GM19463 (cell line): ENCODE measurements around the gene GET3.
"Not testable (repeated sequence)": the region's sequence is repeated elsewhere in the genome, so short reads cannot be mapped to it uniquely, and the experiment has no call there.

Experiments
- ATAC-seq: cut with Tn5 transposase; IDR thresholded peaks from one replicate; pipeline ENCODE4 v1.9.1; 2021; ENCODE audit warnings: mild to moderate bottlenecking, moderate library complexity; ENCODE audit not compliant: unreplicated experiment

Gene GET3

DNA sequence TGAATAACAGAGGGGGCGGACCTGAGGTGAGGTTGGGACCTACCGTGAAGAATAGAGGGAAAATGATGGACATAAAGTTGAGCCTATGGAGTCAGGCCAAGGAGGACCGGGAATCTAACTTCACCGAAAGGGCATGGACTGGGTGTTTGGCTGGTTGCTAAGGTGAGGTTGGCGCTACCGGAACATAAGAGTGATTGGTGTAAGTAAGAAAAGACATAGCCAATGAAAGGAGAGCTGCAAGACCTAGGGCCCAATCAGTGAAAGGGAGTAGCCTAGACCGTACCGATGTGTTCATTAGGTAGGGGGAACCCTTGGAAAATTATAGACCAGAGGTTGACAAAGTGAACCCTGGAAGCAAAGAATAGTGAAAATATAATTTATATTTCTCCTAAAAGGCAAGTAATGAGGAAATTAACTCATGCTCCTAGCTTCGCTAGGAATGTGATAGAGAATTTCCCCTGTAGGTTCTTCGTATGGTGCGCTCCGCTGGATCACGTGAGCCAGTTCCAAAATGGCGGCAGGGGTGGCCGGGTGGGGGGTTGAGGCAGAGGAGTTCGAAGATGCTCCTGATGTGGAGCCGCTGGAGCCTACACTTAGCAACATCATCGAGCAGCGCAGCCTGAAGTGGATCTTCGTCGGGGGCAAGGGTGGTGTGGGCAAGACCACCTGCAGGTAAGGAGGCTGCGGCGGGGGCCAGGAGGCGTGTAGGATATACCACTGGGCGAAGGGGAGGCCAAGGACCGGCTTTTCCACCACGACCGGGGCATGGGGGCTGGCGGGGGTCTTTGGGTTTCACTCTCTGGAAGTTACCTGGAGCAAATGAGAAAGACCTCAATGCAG is at the start of gene GET3:
GET3 (plus strand) TSS at position 503 of the 840 bp plus-strand sequence; CDS start at position 512, 9 bp downstream.
- ATAC-seq = peak; percentile 75

DNA sequence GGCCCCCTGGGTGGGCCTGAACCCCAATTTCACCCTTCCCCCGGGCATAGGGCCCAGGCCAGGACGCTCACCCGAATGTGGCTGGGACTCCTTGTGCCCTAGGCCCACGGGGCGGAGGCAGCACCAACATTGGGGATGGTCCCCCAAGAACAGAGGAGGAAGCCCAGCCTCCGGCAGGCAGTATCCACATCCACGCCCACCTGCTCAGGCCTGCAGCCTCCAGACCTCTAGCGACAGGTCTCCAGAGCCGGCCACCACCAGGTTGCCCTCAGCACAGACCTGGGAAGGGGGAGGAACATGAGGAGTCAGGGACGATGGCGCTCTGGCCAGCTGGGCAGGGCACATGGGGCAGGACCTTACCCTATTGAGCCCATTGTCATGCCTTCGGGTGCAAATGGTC is 48.3 kb upstream of the GET3 start:
- ATAC-seq = no peak

DNA sequence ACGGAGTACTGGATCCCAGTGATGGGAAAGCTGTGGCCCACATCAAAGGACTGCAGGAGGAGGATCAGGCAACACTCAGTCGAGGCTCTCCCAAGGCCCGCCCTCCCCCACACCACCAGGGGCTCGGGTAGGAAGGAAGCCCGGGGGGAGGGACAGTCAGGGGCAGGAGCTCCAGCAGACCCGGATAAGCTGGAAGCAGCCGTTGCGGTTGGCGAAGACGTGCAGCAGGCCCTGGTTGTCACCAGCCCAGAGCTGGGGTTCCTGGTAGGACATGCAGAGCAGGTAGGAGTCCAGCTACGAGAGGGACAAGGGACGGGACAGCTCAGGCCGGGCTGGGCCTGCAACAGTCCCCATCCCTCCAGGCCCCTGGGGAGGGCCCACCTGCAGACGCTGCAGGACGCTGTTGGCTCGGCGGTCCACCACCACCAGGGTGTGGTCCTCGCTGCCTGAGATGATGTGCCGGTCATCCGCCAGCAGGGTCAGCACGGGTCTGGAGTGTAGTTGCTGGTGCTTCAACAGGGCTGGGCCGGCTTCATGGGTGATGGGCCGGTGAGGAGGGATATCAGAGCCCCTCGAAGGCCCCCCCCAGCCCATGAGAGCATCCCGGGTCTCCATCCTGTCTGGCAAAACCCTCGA is 47.6 kb upstream of the GET3 start:
- no peak for ATAC-seq

GRCh38 chr19:12692960-12693359 is 44.3 kb upstream of the GET3 start:
- ATAC-seq = no peak

DNA sequence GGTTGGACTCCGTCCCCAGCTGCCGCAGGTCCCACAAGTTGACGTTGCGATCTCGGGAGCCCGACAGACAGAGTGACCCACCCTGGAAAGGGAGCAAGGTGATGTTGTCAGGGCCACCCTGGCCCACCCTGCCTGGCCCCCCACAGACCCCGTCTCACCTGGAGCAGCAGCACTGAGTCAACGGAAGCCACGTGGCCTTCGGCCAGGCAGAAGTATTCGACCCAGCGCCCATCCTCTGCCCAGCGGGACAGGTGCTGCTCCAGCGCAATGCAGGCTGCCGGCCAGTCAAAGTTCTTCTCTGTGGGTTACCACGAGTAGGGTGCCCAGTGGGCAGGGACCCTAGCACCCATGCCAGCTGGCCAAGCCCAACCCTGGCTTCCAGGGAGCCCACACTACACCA is 42.7 kb upstream of the GET3 start:
- ATAC-seq = no peak

GRCh38 chr19:12695096-12695495 is 42.2 kb upstream of the GET3 start:
- ATAC-seq = no peak

GRCh38 chr19:12695514-12695913 is 41.8 kb upstream of the GET3 start:
- no peak for ATAC-seq

DNA sequence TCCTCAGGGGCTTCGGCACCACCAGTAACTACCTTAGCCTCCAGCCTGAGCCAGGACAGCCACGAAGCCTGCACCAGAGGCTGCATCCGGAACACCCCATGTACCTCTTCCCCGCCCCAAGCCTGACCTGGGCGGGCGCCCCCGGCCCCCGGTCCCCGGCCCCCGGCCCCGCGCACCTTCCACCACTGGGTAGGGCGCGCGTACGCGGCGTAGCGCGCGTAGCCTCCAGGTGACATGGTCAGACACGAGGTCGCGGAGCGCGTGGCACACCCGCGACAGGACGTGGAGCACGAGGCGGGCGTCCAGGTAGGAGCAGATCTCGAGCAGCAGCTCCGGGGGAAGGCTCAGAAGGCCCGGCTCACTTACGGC is 41.3 kb upstream of the GET3 start:
- no peak for ATAC-seq

- no peak for ATAC-seq
Observed at GRCh38 chr19:12696366-12697335, 40.6 kb upstream of the GET3 start, which contains the start of gene FBXW9. Gene FBXW9 (minus strand): TSS chr19:12696631. CDS start chr19:12696581, 50 bp downstream.

- not testable (repeated sequence) for ATAC-seq
Observed at GRCh38 chr19:12697425-12697824, 39.9 kb upstream of the GET3 start.

DNA sequence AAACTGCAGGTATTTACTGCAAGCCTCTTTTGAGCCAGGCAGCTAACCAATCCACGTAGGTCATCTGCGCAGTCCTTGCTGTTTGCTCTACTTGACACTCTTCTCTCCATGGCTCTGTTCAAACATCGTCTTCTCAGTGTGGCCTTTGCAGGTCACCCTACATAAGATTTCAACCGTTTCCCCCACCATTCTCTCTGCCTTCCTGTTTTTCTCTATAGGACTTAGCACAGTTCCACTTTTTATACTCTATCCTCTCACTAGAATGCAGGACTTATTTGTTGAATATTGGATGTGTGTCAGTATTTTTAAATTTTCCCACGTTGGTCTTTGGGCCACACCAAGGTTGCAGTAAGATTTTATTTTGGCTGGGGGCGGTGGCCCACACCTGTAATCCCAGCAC is 39.2 kb upstream of the GET3 start:
- ATAC-seq = no peak

DNA sequence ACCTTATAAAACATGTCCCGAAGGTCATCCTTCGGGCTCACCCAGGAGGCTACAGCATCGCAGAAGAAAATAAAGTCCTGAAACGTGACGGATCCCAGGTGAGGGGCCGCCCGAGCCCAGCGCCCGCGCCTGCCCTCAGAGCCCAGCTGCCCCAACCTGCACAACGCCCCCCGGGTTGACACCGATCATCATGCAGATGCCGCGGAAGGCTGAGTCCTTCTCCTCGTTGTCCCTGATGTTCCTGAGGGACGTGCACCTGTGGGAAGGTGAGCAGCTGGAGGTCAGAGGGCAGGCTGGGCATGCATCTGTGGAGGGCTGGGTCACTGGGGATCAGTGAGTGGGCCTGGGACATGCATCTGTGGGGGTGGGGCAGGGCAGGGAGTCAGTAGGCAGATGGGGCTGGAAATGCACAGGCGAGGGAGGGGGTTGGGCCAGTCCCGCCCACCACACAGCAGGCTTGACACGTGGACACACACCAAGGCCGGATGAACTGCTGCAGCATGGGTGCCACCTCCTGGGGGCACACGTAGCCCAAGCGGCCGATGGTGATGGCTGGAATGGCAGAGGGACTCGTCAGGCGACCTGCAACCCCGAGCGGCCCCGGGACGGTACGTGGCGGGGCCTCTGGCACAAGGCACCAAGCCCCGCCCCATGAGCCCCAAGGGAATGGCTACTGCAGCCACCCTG is 35.6 kb upstream of the GET3 start:
- no peak for ATAC-seq

DNA sequence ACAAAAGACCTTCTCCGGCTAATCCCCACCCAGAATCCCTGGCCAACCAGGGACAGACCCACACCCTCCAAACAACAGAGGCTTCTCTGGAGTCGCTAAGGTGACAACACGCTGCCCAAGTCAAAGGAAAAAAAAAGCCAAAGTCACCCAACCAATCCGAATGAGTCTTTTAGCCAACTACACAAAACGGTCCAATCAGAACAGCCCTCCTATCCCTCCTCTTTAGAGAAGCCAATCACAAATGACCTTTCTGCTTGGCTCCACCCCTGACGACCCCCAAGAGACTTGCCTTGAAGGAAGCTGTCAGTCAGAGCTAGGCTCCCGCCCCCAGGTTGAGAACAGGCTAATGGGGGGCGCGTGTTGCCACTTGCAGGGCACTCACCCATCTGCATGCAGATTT is 34.3 kb upstream of the GET3 start:
- ATAC-seq = no peak

- ATAC-seq = no peak
Observed at GRCh38 chr19:12705169-12705568, 32.1 kb upstream of the GET3 start.

DNA sequence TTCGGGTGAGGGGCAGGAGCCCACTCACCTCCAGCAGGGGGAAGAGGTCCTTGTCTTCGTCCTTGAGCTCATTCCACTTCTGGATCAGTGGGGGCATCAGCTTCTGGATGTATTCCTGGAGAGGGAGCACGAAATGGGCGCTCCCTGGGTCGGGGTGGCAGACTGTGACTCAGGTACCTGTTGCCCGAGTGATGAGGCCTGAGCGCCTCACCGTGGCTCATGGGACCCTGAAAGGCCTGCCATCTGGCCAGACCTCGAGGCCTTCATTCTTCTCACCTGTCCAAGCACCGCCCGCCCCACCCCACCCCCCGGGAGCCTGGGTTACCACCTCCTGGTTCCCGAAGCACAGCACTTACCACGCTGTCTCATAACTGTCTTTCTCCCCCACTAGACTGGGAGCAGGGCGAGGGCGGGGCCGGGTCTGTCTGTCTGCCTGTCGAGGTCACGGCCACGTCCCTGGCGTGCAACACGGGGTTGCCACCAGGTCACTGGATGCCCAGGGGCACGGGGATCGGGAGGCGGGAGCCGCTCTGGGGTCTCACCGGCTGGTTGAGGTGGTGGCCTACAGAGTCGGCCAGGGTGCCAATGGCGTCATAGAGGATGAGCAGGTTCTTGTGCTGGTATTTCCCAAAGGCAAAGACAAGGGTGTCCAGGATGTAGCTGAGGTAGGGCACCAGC is 31.5 kb upstream of the GET3 start:
- no peak for ATAC-seq

DNA sequence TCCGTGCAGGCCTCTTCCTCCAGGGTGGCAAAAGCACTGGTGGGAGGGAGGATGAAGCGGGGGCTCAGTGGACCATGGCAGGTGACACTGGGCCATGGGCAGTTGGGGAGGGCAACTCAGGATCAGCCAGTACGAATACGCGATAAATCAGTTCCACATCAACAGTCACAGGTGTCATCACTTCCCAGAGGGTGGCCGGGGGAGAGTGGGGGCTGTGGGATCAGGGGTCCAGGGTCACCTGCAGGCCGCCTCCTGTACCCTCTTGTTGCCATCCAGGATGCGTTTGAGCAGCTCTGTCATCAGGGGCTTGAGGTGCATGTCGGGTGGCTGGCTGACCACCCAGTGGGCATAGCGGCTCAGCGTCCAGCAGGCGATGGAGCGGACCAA is 31.0 kb upstream of the GET3 start:
- no peak for ATAC-seq

GRCh38 chr19:12708641-12709040 is 28.7 kb upstream of the GET3 start:
- no peak for ATAC-seq

- no peak for ATAC-seq
Observed at GRCh38 chr19:12711187-12711586, 26.1 kb upstream of the GET3 start.

- ATAC-seq = not testable (repeated sequence)
Observed at GRCh38 chr19:12712077-12712476, 25.2 kb upstream of the GET3 start.

DNA sequence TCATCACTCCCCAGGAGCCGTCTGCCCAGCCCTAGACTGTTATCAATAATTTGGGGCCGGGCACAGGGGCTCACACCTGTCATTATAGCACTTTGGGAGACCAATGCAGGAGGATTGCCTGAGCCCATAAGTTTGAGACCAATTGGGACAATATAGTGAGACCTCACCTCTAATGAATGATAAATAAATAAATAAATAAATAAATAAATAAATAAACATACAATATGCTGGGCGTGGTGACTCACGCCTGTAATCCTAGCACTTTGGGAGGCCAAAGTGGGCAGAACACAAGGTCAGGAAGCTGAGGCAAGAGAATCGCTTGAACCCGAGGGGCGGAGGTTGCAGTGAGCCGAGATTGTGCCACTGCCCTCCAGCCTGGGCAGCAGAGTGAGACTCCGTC is 24.0 kb upstream of the GET3 start:
- not testable (repeated sequence) for ATAC-seq
